Skeletal muscle tissue (tissue), 4 donors: ENCODE measurements around the gene FBXO2. TPM values are rescaled to one million over a fixed set of nuclear protein-coding genes. Genes with fewer than 3 reads are reported as not detected.
A peak's percentile ranks its signal among the peaks of the same experiment; 100 is the strongest.

Experiments used
- H3K27ac ChIP-seq: one replicate; pipeline ENCODE4 v1.7.0; 2013; ENCODE audit warnings: mild to moderate bottlenecking, low read depth, low read length, inconsistent platforms
- H3K27me3 ChIP-seq, 3 donors: one replicate each; pipeline ENCODE4 v1.7.0; 2013; ENCODE audit warnings: low read length in 3 of 3; ENCODE audit not compliant: control insufficient read depth in 3 of 3, insufficient read depth in 3 of 3
- H3K36me3 ChIP-seq, 3 donors: one replicate each; pipeline ENCODE4 v1.7.0; 2013; ENCODE audit warnings: low read length in 3 of 3; ENCODE audit not compliant: control insufficient read depth in 3 of 3, insufficient read depth in 3 of 3
- H3K4me1 ChIP-seq, 3 donors: one replicate each; pipeline ENCODE4 v1.7.0; 2013; ENCODE audit warnings: low read length in 3 of 3, mild to moderate bottlenecking in 3 of 3; ENCODE audit not compliant: control insufficient read depth in 3 of 3, insufficient read depth in 3 of 3
- H3K4me3 ChIP-seq, 3 donors: one replicate each; pipeline ENCODE4 v1.7.0; 2013; ENCODE audit warnings: low read length in 3 of 3
- H3K9ac ChIP-seq, 3 donors: one replicate each; pipeline ENCODE4 v1.7.0; 2013; ENCODE audit warnings: low read length in 3 of 3, mild to moderate bottlenecking in 3 of 3, moderate library complexity in 2 of 3, low read depth in 1 of 3
- H3K9me3 ChIP-seq, 3 donors: one replicate each; pipeline ENCODE4 v1.7.0; 2013; ENCODE audit warnings: low read length in 3 of 3; ENCODE audit not compliant: control insufficient read depth in 3 of 3
- total RNA-seq: library from RNA; depleted of rRNA; stranded (reverse); fragments of >200 nt; gene quantifications from one replicate; pipeline ENCODE4 v1.2.3, GENCODE V29; 2014
- donor health status: Osteomylitis.

FBXO2 gene
- total RNA-seq, 1 donor from 2014 or later: 0.52 TPM

GRCh38 chr1:11682287-11682771 is 28.1 kb upstream of the FBXO2 start:
- Histone ChIP-seq H3K9ac (no peak overlapping the region), H3K4me1 (peaks cover 9 to 12% (median 9%) of the 10 kb centered on the region in 3 donors), H3K36me3 (no peaks in the 10 kb centered on the region), H3K9me3 (no peaks in the 10 kb centered on the region), H3K27me3 (no peaks in the 10 kb centered on the region), H3K4me3 (no peak overlapping the region), H3K27ac (no peak overlapping the region)

- H3K27ac ChIP-seq: peak within 1 kb of the TSS; percentile 68
- peak within 1 kb of the TSS; percentile 82 to 83 (median 82) for H3K9ac ChIP-seq
- peak within 1 kb of the TSS; percentile 86 to 90 (median 86) for H3K4me3 ChIP-seq
- no peaks in the 10 kb centered on the region for H3K9me3 ChIP-seq
- H3K36me3 ChIP-seq: peaks cover 4 to 7% (median 4%) of the 10 kb centered on the region in 3 donors
- H3K4me1 ChIP-seq: peaks cover 9 to 12% (median 10%) of the 10 kb centered on the region in 3 donors
- no peaks in the 10 kb centered on the region for H3K27me3 ChIP-seq
These were observed 27.0 kb upstream of the FBXO2 start, which contains the start of gene MAD2L2 for GRCh38 chr1:11681071-11681771. MAD2L2 (minus strand) TSS chr1:11681148; CDS start chr1:11680601, 547 bp downstream.

- Histone ChIP-seq H3K27ac (peak overlapping the region; percentile 68), H3K4me3 (peak overlapping the region; percentile 86 to 90 (median 86)), H3K9me3 (no peaks in the 10 kb centered on the region), H3K36me3 (peaks cover 6 to 13% (median 9%) of the 10 kb centered on the region in 3 donors), H3K4me1 (peaks cover 9 to 12% (median 10%) of the 10 kb centered on the region in 3 donors), H3K27me3 (no peaks in the 10 kb centered on the region), H3K9ac (peak overlapping the region; percentile 82 to 83 (median 82))
These were observed 26.2 kb upstream of the FBXO2 start for GRCh38 chr1:11680270-11681070.

- Histone ChIP-seq H3K27me3 (no peaks in the 10 kb centered on the region), H3K4me1 (peaks cover 9 to 12% (median 10%) of the 10 kb centered on the region in 3 donors), H3K27ac (no peak overlapping the region)
These were observed 24.2 kb upstream of the FBXO2 start for GRCh38 chr1:11678442-11678841.

GRCh38 chr1:11676386-11677103 is 22.3 kb upstream of the FBXO2 start:
- no peak overlapping the region for H3K27ac ChIP-seq
- no peak overlapping the region for H3K9ac ChIP-seq
- no peaks in the 10 kb centered on the region for H3K27me3 ChIP-seq
- peaks cover 24 to 29% (median 27%) of the 10 kb centered on the region in 3 donors for H3K36me3 ChIP-seq
- peaks cover 6 to 10% (median 7%) of the 10 kb centered on the region in 3 donors for H3K4me1 ChIP-seq
- H3K4me3 ChIP-seq: no peak overlapping the region
- no peaks in the 10 kb centered on the region for H3K9me3 ChIP-seq

More at GRCh38 chr1:11678442-11678841, 24.2 kb upstream of the FBXO2 start:
- no peaks in the 10 kb centered on the region for H3K9me3 ChIP-seq
- H3K4me3 ChIP-seq: no peak overlapping the region
- no peak overlapping the region for H3K9ac ChIP-seq
- H3K36me3 ChIP-seq: peaks cover 16 to 22% (median 16%) of the 10 kb centered on the region in 3 donors

- Histone ChIP-seq H3K9ac (no peak overlapping the region), H3K4me1 (peaks cover 2 to 4% (median 3%) of the 10 kb centered on the region in 3 donors), H3K36me3 (peaks cover 26 to 33% (median 27%) of the 10 kb centered on the region in 3 donors), H3K9me3 (no peaks in the 10 kb centered on the region), H3K27ac (no peak overlapping the region), H3K27me3 (no peaks in the 10 kb centered on the region), H3K4me3 (no peak overlapping the region)
These were observed 21.1 kb upstream of the FBXO2 start for GRCh38 chr1:11675325-11675724.

- Histone ChIP-seq H3K4me1 (peaks cover 0 to 2% (median 0%) of the 10 kb centered on the region in 3 donors), H3K27me3 (no peaks in the 10 kb centered on the region), H3K9ac (no peak overlapping the region), H3K4me3 (no peak overlapping the region), H3K9me3 (no peaks in the 10 kb centered on the region), H3K36me3 (peaks cover 26 to 35% (median 27%) of the 10 kb centered on the region in 3 donors), H3K27ac (no peak overlapping the region)
These were observed 20.3 kb upstream of the FBXO2 start for GRCh38 chr1:11674488-11674887.

- no peaks in the 10 kb centered on the region for H3K9me3 ChIP-seq
- H3K4me1 ChIP-seq: peaks cover 0 to 2% (median 0%) of the 10 kb centered on the region in 3 donors
- H3K9ac ChIP-seq: no peak overlapping the region
- no peak overlapping the region for H3K4me3 ChIP-seq
- no peaks in the 10 kb centered on the region for H3K27me3 ChIP-seq
- peaks cover 27 to 40% (median 30%) of the 10 kb centered on the region in 3 donors for H3K36me3 ChIP-seq
- no peak overlapping the region for H3K27ac ChIP-seq
These were observed 19.0 kb upstream of the FBXO2 start for GRCh38 chr1:11673089-11673769.
